AG09309 (cell line): ENCODE data around the gene UBB.

Experiments used
- DNase-seq: peaks from one replicate; pipeline ENCODE4 v3.0.0-alpha.2; 2010; ENCODE audit warnings: low read depth
- H3K4me3 ChIP-seq: 2 replicates; pipeline ENCODE4 v1.5.1; 2011; ENCODE audit warnings: mild to moderate bottlenecking, low read depth, low read length, moderate library complexity; ENCODE audit not compliant: control insufficient read depth
- TF ChIP-seq, protein P1 (sequence below): IDR thresholded peaks from 2 replicates; pipeline ENCODE4 v1.5.1; 2011; ENCODE audit warnings: mild to moderate bottlenecking, low read depth, low read length, inconsistent platforms; ENCODE audit not compliant: insufficient read depth, control insufficient read depth; ENCODE audit errors: missing control alignments

UBB gene

GRCh38 chr17:16432017-16432416 is 51.1 kb downstream of the UBB start:
- no peak for DNase-seq
- TF ChIP-seq, protein P1, sequence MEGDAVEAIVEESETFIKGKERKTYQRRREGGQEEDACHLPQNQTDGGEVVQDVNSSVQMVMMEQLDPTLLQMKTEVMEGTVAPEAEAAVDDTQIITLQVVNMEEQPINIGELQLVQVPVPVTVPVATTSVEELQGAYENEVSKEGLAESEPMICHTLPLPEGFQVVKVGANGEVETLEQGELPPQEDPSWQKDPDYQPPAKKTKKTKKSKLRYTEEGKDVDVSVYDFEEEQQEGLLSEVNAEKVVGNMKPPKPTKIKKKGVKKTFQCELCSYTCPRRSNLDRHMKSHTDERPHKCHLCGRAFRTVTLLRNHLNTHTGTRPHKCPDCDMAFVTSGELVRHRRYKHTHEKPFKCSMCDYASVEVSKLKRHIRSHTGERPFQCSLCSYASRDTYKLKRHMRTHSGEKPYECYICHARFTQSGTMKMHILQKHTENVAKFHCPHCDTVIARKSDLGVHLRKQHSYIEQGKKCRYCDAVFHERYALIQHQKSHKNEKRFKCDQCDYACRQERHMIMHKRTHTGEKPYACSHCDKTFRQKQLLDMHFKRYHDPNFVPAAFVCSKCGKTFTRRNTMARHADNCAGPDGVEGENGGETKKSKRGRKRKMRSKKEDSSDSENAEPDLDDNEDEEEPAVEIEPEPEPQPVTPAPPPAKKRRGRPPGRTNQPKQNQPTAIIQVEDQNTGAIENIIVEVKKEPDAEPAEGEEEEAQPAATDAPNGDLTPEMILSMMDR: no peak
- H3K4me3 ChIP-seq: no peak overlapping the region
